HG03342 (cell line): ENCODE results near the gene INPP5F.

Source experiments
- ATAC-seq: cut with Tn5 transposase; IDR thresholded peaks from one replicate; pipeline ENCODE4 v1.9.1; 2021; ENCODE audit warnings: mild to moderate bottlenecking, moderate library complexity; ENCODE audit not compliant: unreplicated experiment

Gene INPP5F

GRCh38 chr10:119737823-119738222 is 12.0 kb downstream of the INPP5F start:
- no peak for ATAC-seq

- ATAC-seq = no peak
Observed at GRCh38 chr10:119738962-119739361, 13.1 kb downstream of the INPP5F start.

- ATAC-seq = no peak
Observed at GRCh38 chr10:119740096-119740495, 14.2 kb downstream of the INPP5F start.

- no peak for ATAC-seq
Observed at GRCh38 chr10:119742947-119743648, 17.2 kb downstream of the INPP5F start.

GRCh38 chr10:119747940-119748339 is 22.1 kb downstream of the INPP5F start:
- no peak for ATAC-seq

- no peak for ATAC-seq
Observed at GRCh38 chr10:119748871-119749270, 23.0 kb downstream of the INPP5F start.

GRCh38 chr10:119749455-119749854 is 23.6 kb downstream of the INPP5F start:
- no peak for ATAC-seq

- peak; percentile 90 for ATAC-seq
Observed at GRCh38 chr10:119750391-119751230, 24.8 kb downstream of the INPP5F start.

GRCh38 chr10:119753309-119753708 is 27.5 kb downstream of the INPP5F start:
- no peak for ATAC-seq

GRCh38 chr10:119754085-119754484 is 28.2 kb downstream of the INPP5F start:
- no peak for ATAC-seq

GRCh38 chr10:119754936-119755335 is 29.1 kb downstream of the INPP5F start:
- ATAC-seq = no peak

- ATAC-seq = no peak
Observed at GRCh38 chr10:119755446-119755845, 29.6 kb downstream of the INPP5F start.

- no peak for ATAC-seq
Observed at GRCh38 chr10:119758448-119759195, 32.8 kb downstream of the INPP5F start.

GRCh38 chr10:119759832-119760231 is 34.0 kb downstream of the INPP5F start:
- no peak for ATAC-seq

GRCh38 chr10:119761106-119761505 is 35.3 kb downstream of the INPP5F start:
- ATAC-seq = no peak

GRCh38 chr10:119762035-119762434 is 36.2 kb downstream of the INPP5F start:
- ATAC-seq = no peak

- ATAC-seq = no peak
Observed at GRCh38 chr10:119762805-119763798, 37.3 kb downstream of the INPP5F start.

GRCh38 chr10:119768455-119769094 is 42.7 kb downstream of the INPP5F start:
- ATAC-seq = no peak

GRCh38 chr10:119769886-119770285 is 44.0 kb downstream of the INPP5F start:
- ATAC-seq = no peak

- no peak for ATAC-seq
Observed at GRCh38 chr10:119770928-119771327, 45.1 kb downstream of the INPP5F start.
